H1 (cell line): ENCODE measurements around the gene HLX. TPM values are rescaled to one million over a fixed set of nuclear protein-coding genes. Genes with fewer than 3 reads are reported as not detected.

ENCODE experiments used
- CTCF ChIA-PET: fragments of 300-600 bp; sonication (Branson Sonifier 250); formaldehyde crosslinking; loops from one replicate; lab custom pipeline; 2021; ENCODE audit not compliant: partially characterized antibody; lab: Charles Lee
- POLR2A ChIA-PET: fragments of 300-600 bp; sonication (Branson Sonifier 250); formaldehyde crosslinking; loops from one replicate; lab custom pipeline; 2021; ENCODE audit warnings: inconsistent platforms; ENCODE audit not compliant: partially characterized antibody; lab: Charles Lee
- DNase-seq, 2 experiments: peaks; one replicate each; pipeline versions ENCODE4 v3.0.0 to v3.0.0-alpha.2; 2010 to 2022; ENCODE audit warnings: low spot score in 2 of 2, low read depth in 1 of 2, mixed read lengths in 1 of 2
- FAIRE-seq: peaks from 2 replicates; lab custom pipeline; 2011; peaks lifted over from hg19 to GRCh38; lab: Jason Lieb, UNC
- H2AFZ ChIP-seq: 2 replicates; pipeline ENCODE4 v1.8.1; 2012; ENCODE audit warnings: low read length, inconsistent platforms
- H2AK5ac ChIP-seq: 2 replicates; pipeline ENCODE4 v1.6.1; 2013; ENCODE audit warnings: low read depth, low read length
- H2BK120ac ChIP-seq: replicated peaks from 2 replicates; pipeline ENCODE3; 2013; ENCODE audit warnings: low read depth, low read length, inconsistent platforms
- H2BK12ac ChIP-seq: 2 replicates; pipeline ENCODE4 v1.6.1; 2013; ENCODE audit warnings: low read depth, low read length
- H2BK15ac ChIP-seq: 2 replicates; pipeline ENCODE4 v1.6.1; 2013; ENCODE audit warnings: low read length
- H2BK20ac ChIP-seq: 2 replicates; pipeline ENCODE4 v1.6.1; 2013; ENCODE audit warnings: low read length
- H2BK5ac ChIP-seq: 2 replicates; pipeline ENCODE4 v1.6.1; 2013; ENCODE audit warnings: low read depth, low read length
- H3K14ac ChIP-seq: 2 replicates; pipeline ENCODE4 v1.6.1; 2013; ENCODE audit warnings: inconsistent platforms; ENCODE audit not compliant: insufficient read length
- H3K18ac ChIP-seq: 2 replicates; pipeline ENCODE4 v1.6.1; 2013; ENCODE audit warnings: low read length; ENCODE audit errors: extremely low read depth
- H3K23ac ChIP-seq: 2 replicates; pipeline ENCODE4 v1.6.1; 2013; ENCODE audit warnings: inconsistent platforms; ENCODE audit not compliant: insufficient read length
- H3K23me2 ChIP-seq: 2 replicates; pipeline ENCODE4 v1.6.1; 2013; ENCODE audit warnings: low read depth, low read length
- H3K27ac ChIP-seq: 2 replicates; pipeline ENCODE4 v1.6.1; 2011; ENCODE audit warnings: low read depth, low read length, inconsistent platforms
- H3K27me3 ChIP-seq, 4 experiments: replicated peaks in 1 of 4; 1 replicate in 1 of 4; 2 replicates in 3 of 4; pipeline versions ENCODE4 v1.6.1 to v1.8.1; 2011 to 2013; ENCODE audit warnings: low read length in 3 of 4, mild to moderate bottlenecking in 3 of 4, inconsistent platforms in 2 of 4, mixed read lengths in 2 of 4, moderate library complexity in 1 of 4; ENCODE audit not compliant: control insufficient read depth in 3 of 4, insufficient read depth in 3 of 4; ENCODE audit errors: extremely low read depth in 1 of 4
- H3K36me3 ChIP-seq, 4 experiments: 2 replicates each; pipeline versions ENCODE4 v1.6.1 to v1.8.1; 2011 to 2013; ENCODE audit warnings: mild to moderate bottlenecking in 4 of 4, low read length in 3 of 4, moderate library complexity in 2 of 4, control low read depth in 1 of 4, inconsistent platforms in 1 of 4; ENCODE audit not compliant: insufficient read depth in 4 of 4, control insufficient read depth in 2 of 4
- H3K4ac ChIP-seq: replicated peaks from 2 replicates; pipeline ENCODE3; 2013; ENCODE audit warnings: low read length, low read depth, mixed read lengths, inconsistent platforms; ENCODE audit not compliant: insufficient read length
- H3K4me1 ChIP-seq, 4 experiments: replicated peaks in 1 of 4; 1 replicate in 1 of 4; 2 replicates in 3 of 4; pipeline versions ENCODE4 v1.6.1 to v1.8.1; 2011 to 2013; ENCODE audit warnings: low read length in 3 of 4, inconsistent platforms in 2 of 4, mixed read lengths in 1 of 4; ENCODE audit not compliant: insufficient read depth in 4 of 4, control insufficient read depth in 3 of 4
- H3K4me2 ChIP-seq, 2 experiments: 2 replicates each; pipeline versions ENCODE4 v1.6.1 to v1.8.1; 2011 to 2013; ENCODE audit warnings: low read depth in 2 of 2, low read length in 2 of 2, control low read depth in 1 of 2, inconsistent platforms in 1 of 2, mild to moderate bottlenecking in 1 of 2; ENCODE audit not compliant: insufficient read depth in 1 of 2
- H3K4me3 ChIP-seq, 4 experiments: fragments of 200-600, 300-600 bp in 1 of 4; sonication (generic), shearing (Covaris generic), sonication (Bioruptor Twin) in 1 of 4; 2 replicates each; pipeline versions ENCODE4 v1.5.1 to v1.8.1; 2011 to 2016; ENCODE audit warnings: low read length in 4 of 4, low read depth in 3 of 4, control low read depth in 2 of 4, inconsistent platforms in 2 of 4, mild to moderate bottlenecking in 2 of 4, mixed read lengths in 1 of 4, moderate library complexity in 1 of 4; ENCODE audit not compliant: insufficient read depth in 2 of 4; ENCODE audit errors: extremely low read depth in 1 of 4
- H3K56ac ChIP-seq: replicated peaks from 2 replicates; pipeline ENCODE3; 2013; ENCODE audit warnings: low read depth, mild to moderate bottlenecking, mixed read lengths, low read length, inconsistent platforms; ENCODE audit not compliant: insufficient read length
- H3K79me1 ChIP-seq: 2 replicates; pipeline ENCODE4 v1.6.1; 2013; ENCODE audit warnings: low read depth, low read length, control low read depth
- H3K79me2 ChIP-seq, 2 experiments: 2 replicates each; pipeline versions ENCODE4 v1.6.1 to v1.8.1; 2012 to 2013; ENCODE audit warnings: low read length in 2 of 2, mild to moderate bottlenecking in 2 of 2, inconsistent platforms in 1 of 2; ENCODE audit not compliant: insufficient read depth in 2 of 2, control insufficient read depth in 1 of 2
- H3K9ac ChIP-seq, 4 experiments: replicated peaks in 1 of 4; 1 replicate in 1 of 4; 2 replicates in 3 of 4; pipeline versions ENCODE4 v1.6.1 to v1.8.1; 2011 to 2013; ENCODE audit warnings: low read depth in 3 of 4, low read length in 3 of 4, control low read depth in 2 of 4, mild to moderate bottlenecking in 2 of 4, moderate library complexity in 2 of 4, inconsistent platforms in 1 of 4; ENCODE audit errors: extremely low read depth in 1 of 4
- H3K9me3 ChIP-seq, 2 experiments: 2 replicates each; pipeline versions ENCODE4 v1.6.1 to v1.8.1; 2012 to 2013; ENCODE audit warnings: mild to moderate bottlenecking in 2 of 2, moderate library complexity in 2 of 2, control low read depth in 1 of 2, inconsistent platforms in 1 of 2, low read depth in 1 of 2, low read length in 1 of 2, mixed read lengths in 1 of 2; ENCODE audit not compliant: insufficient read depth in 2 of 2
- H4K20me1 ChIP-seq, 2 experiments: replicated peaks in 1 of 2; 2 replicates each; pipeline versions ENCODE3 to v1.8.1; 2011 to 2013; ENCODE audit warnings: inconsistent platforms in 2 of 2, low read length in 2 of 2, mild to moderate bottlenecking in 1 of 2; ENCODE audit not compliant: insufficient read depth in 2 of 2, control insufficient read depth in 1 of 2
- H4K5ac ChIP-seq: 2 replicates; pipeline ENCODE4 v1.6.1; 2013; ENCODE audit warnings: low read length, low read depth, mixed read lengths, inconsistent platforms; ENCODE audit not compliant: insufficient read length
- H4K8ac ChIP-seq: 2 replicates; pipeline ENCODE4 v1.8.0; 2013; ENCODE audit warnings: mild to moderate bottlenecking, moderate library complexity, low read length, inconsistent platforms; ENCODE audit not compliant: insufficient read depth; ENCODE audit errors: extremely low read depth
- H4K91ac ChIP-seq: replicated peaks from 2 replicates; pipeline ENCODE3; 2013; ENCODE audit warnings: low read length, mixed read lengths, inconsistent platforms; ENCODE audit not compliant: insufficient read length
- CBX5 ChIP-seq: fragments of 300-800, 300-1000 bp; sonication (generic); IDR thresholded peaks from 2 replicates; pipeline ENCODE4 v1.7.1; 2016; ENCODE audit warnings: antibody characterized with exemption, low read length, low read depth
- CTBP2 ChIP-seq: IDR thresholded peaks from 2 replicates; pipeline ENCODE4 v1.7.0; 2011; ENCODE audit warnings: borderline replicate concordance, mild to moderate bottlenecking, moderate library complexity, mixed read lengths, low read length; ENCODE audit not compliant: insufficient read depth, insufficient read length
- EZH2 ChIP-seq: fragments of 200-600 bp; sonication (generic); IDR thresholded peaks from 2 replicates; pipeline ENCODE4 v1.7.1; 2012; ENCODE audit warnings: low read depth, mild to moderate bottlenecking, moderate library complexity, low read length, inconsistent platforms; ENCODE audit not compliant: severe bottlenecking
- WGBS, 2 experiments: shearing (Covaris generic) in 1 of 2; methylation state at CpG; one replicate each; pipeline versions ENCODE4 v1.1.6 to v1.1.7; 2013 to 2015; ENCODE audit warnings: low lambda C conversion rate in 2 of 2, mixed read lengths in 2 of 2, inconsistent platforms in 1 of 2, low coverage in 1 of 2, missing lambda C conversion rate in 1 of 2; ENCODE audit not compliant: insufficient replicate concordance in 2 of 2, insufficient coverage in 1 of 2, insufficient read length in 1 of 2; ENCODE audit errors: extremely low coverage in 1 of 2, missing lambda C conversion rate in 1 of 2; 5-methylcytosine and 5-hydroxymethylcytosine counted together
- polyA plus RNA-seq, 7 experiments: library from polyadenylated mRNA; depleted of rRNA in 3 of 7; stranded (reverse) in 5 of 7; unstranded in 2 of 7; fragments of >200 nt in 5 of 7; fragments of 200-250 nt in 2 of 7; gene quantifications; 1 replicate in 5 of 7; 2 replicates in 1 of 7; 4 replicates in 1 of 7; pipeline versions ENCODE4 v1.2.1 to v1.2.3, GENCODE V29; 2011 to 2013; ENCODE audit warnings: missing spikeins in 2 of 7, mixed read lengths in 2 of 7
- total RNA-seq: library from RNA; stranded (reverse); fragmentation: NEBNext Ultra II Directional; extraction: Animal tissue kit (Norgen Biotek cat#: 25700); gene quantifications from 2 replicates; pipeline ENCODE4 v1.2.1, GENCODE V29; 2021

Gene HLX
- total and polyA plus RNA-seq, 2 of the 8 experiments (the other 6 are each of a cell fraction or from before 2014, with no cell fraction given), result 0.11 to 0.30 TPM

DNA sequence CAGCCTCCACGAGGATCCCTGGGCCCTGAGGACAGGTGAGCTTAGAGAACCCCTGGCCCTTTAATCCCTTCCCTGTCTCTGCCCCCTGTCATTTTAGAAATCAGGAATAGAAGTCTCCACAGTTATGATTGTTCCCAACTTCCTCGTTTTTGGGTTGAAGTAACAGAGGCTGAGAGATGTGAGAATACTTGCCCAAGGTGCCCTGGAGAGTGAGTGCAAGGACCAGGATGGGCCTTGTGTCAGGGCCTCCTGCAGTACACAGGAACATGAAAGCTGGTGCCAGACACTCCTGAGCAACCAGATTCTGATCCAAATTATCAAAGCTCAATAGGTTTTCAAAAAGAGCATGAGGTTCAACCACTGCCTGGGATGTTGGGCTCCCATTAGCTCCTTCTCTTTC lies 10.1 kb downstream of the HLX start:
- no peak for FAIRE-seq
- Histone ChIP-seq H2BK5ac (no peak overlapping the region), H3K36me3 (peaks cover 0 to 5% (median 0%) of the 10 kb centered on the region in 4 experiments; a peak in 1 of 8 replicates), H2BK12ac (peak overlapping the region; percentile 29; the same call in 1 of the 2 replicates), H3K56ac (no peak overlapping the region), H3K79me1 (no peaks in the 10 kb centered on the region; the same call in 1 of the 2 replicates), H3K4me2 (no peak overlapping the region; a peak in 1 of 4 replicates), H2AFZ (no peak overlapping the region), H2BK20ac (no peak overlapping the region), H4K20me1 (peaks cover 53 to 63% of the 10 kb centered on the region in 2 experiments), H4K5ac (no peak overlapping the region), H2BK15ac (no peak overlapping the region), H3K27me3 (peaks cover 99 to 100% (median 100%) of the 10 kb centered on the region in 4 experiments), H3K79me2 (no peaks in the 10 kb centered on the region), H3K4me1 (peaks cover 4 to 47% (median 23%) of the 10 kb centered on the region in 4 experiments), H3K9ac (no peak overlapping the region), H3K27ac (no peak overlapping the region), H3K4ac (no peak overlapping the region), H2AK5ac (peak overlapping the region; percentile 34; the same call in 1 of the 2 replicates), H3K14ac (no peak overlapping the region), H4K91ac (no peak overlapping the region), H3K23ac (no peak overlapping the region), H3K4me3 (no peak overlapping the region), H3K18ac (no peak overlapping the region), H3K23me2 (peaks cover under 1% of the 10 kb centered on the region; the same call in 1 of the 2 replicates), H2BK120ac (no peak overlapping the region), H3K9me3 (no peaks in the 10 kb centered on the region), H4K8ac (no peak overlapping the region)
- DNase-seq, result no peak
- ChIA-PET CTCF (interaction anchor here (0.5 to 4.8 kb wide), 6 partner anchors 13 to 545 kb away, joined by 3 to 32 read pairs (median 5); no protein-coding TSS in a partner anchor), POLR2A (no interaction called here)
- TF ChIP-seq EZH2, result peak; percentile 65
- TF ChIP-seq CBX5, result no peak
- TF ChIP-seq CTBP2, result no peak
- 13% methylated on average over 2 of the region's 2 CpGs; no CpG with 5 or more reads in 1 of the 2 experiments for WGBS, 2 experiments
